ENCODE measurements around the gene FRS2. TPM values are rescaled to one million over a fixed set of nuclear protein-coding genes. Genes with fewer than 3 reads are reported as not detected.

FRS2 gene
- polyA plus RNA-seq, 5 donors, result 32.5 to 60.8 (median 44.6) TPM

GRCh38 chr12:69457433-69457832, 12.8 kb upstream of the FRS2 start:
- no peak for DNase-seq

- DNase-seq, result no peak
Measured at GRCh38 chr12:69459477-69459876, 10.7 kb upstream of the FRS2 start.

- DNase-seq, result no peak
Measured at GRCh38 chr12:69464428-69464827, 5.8 kb upstream of the FRS2 start.

GRCh38 chr12:69466867-69467266, 3.3 kb upstream of the FRS2 start:
- DNase-seq, result no peak

- DNase-seq, result no peak
Measured at GRCh38 chr12:69467366-69467765, 2.8 kb upstream of the FRS2 start.

GRCh38 chr12:69468237-69469026, 1.8 kb upstream of the FRS2 start:
- DNase-seq, result no peak

- no peak for DNase-seq
Measured at GRCh38 chr12:69469854-69470188, 367 bp upstream of the FRS2 start.

GRCh38 chr12:69471076-69471430, 865 bp downstream of the FRS2 start:
- no peak for DNase-seq

GRCh38 chr12:69471667-69472385, 1.6 kb downstream of the FRS2 start:
- no peak for DNase-seq

- DNase-seq, result no peak
Measured at GRCh38 chr12:69473262-69473661, 3.1 kb downstream of the FRS2 start.

- DNase-seq, result no peak
Measured at GRCh38 chr12:69474456-69474855, 4.3 kb downstream of the FRS2 start.

GRCh38 chr12:69475237-69475975, 5.2 kb downstream of the FRS2 start:
- DNase-seq, result peak; percentile 54 to 67

- peak in 1 of 2 donors; percentile 35 for DNase-seq
Measured at GRCh38 chr12:69476276-69477017, 6.3 kb downstream of the FRS2 start.

GRCh38 chr12:69479675-69480074, 9.5 kb downstream of the FRS2 start:
- no peak for DNase-seq

GRCh38 chr12:69480698-69481097, 10.5 kb downstream of the FRS2 start:
- DNase-seq, result no peak

- no peak for DNase-seq
Measured at GRCh38 chr12:69481133-69481532, 10.9 kb downstream of the FRS2 start.

GRCh38 chr12:69483700-69484099, 13.5 kb downstream of the FRS2 start:
- no peak for DNase-seq

- DNase-seq, result no peak
Measured at GRCh38 chr12:69484428-69484827, 14.2 kb downstream of the FRS2 start.

- no peak for DNase-seq
Measured at GRCh38 chr12:69490920-69491643, 20.9 kb downstream of the FRS2 start.

- no peak for DNase-seq
Measured at GRCh38 chr12:69492739-69493138, 22.6 kb downstream of the FRS2 start.

- DNase-seq, result no peak
Measured at GRCh38 chr12:69495071-69495470, 24.9 kb downstream of the FRS2 start.
